Anterior cingulate cortex (tissue), 58 donors: ENCODE results near the gene XPO4.
"Not testable (repeated sequence)": the region's sequence is repeated elsewhere in the genome, so short reads cannot be mapped to it uniquely, and the experiment has no call there.

Source experiments
- DNase-seq, 58 donors: peaks; one replicate each; lab custom pipeline; 2025; lab: John Stamatoyannopoulos, UW

XPO4 gene

DNA sequence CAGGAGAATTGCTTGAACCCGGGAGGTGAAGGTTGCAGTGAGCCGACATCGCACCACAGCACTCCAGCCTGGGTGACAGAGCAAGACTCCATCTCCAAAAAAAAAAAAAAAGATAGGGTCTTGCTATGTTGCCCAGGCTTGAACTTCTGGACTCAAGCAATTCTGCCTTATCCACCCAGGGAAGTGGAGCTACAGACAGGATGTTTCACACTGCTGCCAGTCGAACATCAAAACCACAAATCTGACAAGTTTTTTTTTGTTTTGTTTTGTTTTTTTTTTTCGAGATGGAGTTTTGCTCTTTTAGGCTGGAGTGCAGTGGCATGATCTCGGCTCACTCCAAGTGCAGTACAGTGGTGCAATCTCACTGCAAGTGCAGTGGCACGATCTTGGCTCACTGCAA, 10.8 kb downstream of the XPO4 start:
- no peak for DNase-seq

GRCh38 chr13:20891034-20891433, 11.5 kb downstream of the XPO4 start:
- no peak for DNase-seq

DNA sequence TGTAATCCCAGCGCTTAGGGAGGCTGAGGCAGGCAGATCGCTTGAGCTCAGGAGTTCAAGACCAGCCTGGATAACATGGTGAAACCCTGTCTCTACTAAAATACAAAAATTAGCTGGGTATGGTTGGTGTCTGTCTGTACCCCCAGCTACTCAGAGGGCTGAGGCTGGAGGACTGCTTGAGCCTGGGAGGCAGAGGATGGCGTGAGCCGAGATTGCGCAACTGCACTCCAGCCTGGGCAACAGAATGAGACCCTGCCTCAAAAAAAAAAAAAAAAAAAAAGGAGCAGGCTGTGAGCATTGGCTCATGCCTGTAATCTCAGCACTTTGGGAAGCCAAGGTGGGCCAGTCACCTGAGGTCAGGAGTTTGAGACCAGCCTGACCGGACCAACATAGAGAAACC, 12.0 kb downstream of the XPO4 start:
- DNase-seq = not testable (repeated sequence)

DNA sequence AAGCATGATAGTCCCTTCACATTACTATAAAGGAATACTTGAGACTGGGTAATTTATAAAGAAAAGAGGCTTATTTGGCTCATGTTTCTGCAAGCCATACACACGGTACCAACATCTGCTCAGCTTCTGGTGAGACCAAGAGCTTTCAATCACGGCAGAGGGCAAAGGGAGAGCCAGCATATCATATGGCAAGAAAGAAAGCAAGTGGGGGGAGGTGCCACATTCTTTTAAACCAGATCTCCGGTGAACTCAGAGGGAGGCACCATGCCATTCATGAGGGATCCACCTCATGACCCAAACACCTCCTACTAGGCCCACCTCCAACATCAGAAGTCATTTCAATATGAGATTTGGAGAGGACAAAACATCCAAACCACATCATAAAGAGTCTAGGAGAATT, 20.3 kb downstream of the XPO4 start:
- no peak for DNase-seq

- DNase-seq = no peak
These were observed 24.6 kb downstream of the XPO4 start for GRCh38 chr13:20877902-20878301.

GRCh38 chr13:20876802-20877201, 25.7 kb downstream of the XPO4 start:
- DNase-seq = not testable (repeated sequence)

GRCh38 chr13:20874439-20874838, 28.1 kb downstream of the XPO4 start:
- DNase-seq = not testable (repeated sequence)

- no peak for DNase-seq
These were observed 29.2 kb downstream of the XPO4 start for GRCh38 chr13:20873348-20873747.

DNA sequence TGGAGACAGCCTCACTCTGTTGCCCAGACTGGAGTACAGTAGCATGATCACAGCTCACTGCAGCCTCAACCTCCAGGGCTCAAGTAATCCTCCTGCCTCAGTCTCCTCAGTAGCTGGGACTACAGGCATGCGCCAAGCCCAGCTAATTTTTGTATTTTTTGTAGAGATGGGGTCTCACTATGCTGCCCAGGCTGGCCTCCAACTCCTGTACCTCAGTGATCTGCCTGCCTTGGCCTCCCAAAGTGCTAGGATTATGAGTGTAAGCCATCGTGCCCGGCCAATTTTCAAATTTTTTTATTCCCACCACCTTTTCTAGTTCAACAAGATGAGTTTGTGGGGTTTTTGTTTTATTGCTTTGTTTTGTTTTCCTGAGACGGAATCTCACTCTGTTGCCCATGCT, 31.7 kb downstream of the XPO4 start:
- no peak for DNase-seq

- DNase-seq = no peak
These were observed 33.0 kb downstream of the XPO4 start for GRCh38 chr13:20869540-20869939.

DNA sequence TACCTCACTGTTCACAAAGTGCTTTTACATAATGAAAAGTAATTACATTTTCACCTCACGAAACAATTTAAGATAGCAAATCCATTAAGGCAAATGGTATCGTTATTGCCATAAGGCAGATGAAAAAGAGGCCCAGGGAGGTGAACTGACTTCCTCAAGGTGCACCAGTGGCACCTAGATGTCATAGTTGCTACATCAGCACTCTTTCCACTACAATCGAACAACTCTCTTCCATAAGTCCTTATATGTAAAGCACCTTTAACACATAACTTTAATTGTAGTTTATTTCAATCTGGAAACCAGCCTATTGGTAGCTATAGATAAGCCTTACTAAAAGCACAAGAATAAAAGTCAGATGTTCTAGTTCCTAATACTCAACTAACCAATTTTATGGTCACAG, 35.1 kb downstream of the XPO4 start:
- DNase-seq = no peak

- DNase-seq = not testable (repeated sequence)
These were observed 40.9 kb downstream of the XPO4 start for GRCh38 chr13:20861666-20862065.

DNA sequence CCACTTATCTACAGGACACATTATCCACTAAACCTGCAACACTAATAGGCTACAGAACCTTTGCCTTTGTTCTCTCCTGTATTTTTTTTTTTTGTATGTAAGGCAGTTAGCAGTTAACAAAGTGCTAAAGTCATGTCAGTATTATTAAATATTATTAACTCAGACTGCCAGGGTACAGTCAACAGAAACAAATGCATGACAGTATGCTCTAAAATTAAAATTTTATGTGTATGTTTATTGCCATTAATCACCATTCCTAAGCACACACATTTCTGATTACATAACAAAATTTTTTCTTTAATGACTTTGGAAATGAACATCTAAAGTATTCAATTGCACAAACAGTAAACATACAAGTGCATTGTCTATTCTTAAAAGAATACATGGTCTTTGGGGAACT, 41.7 kb downstream of the XPO4 start:
- no peak for DNase-seq

DNA sequence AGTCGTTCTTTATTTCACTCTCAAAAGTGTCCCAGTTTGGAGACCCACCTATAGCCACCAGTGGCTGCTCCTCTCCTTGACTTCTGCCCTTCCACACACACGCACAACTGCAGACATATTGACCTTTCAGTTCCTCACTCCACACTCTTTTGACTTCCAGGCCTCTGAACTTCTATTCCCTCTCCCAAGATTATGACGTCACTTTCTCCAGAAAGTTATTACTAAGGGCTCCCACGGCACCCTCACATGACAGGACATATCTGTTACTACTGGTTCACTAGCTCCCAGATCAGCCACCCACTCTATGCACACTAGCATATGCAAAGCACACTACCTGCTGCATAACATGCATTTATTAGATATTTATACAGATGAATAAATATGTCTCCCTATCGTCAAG, 45.9 kb downstream of the XPO4 start:
- no peak for DNase-seq

- DNase-seq = no peak
These were observed 50.6 kb downstream of the XPO4 start for GRCh38 chr13:20851844-20852402.

- no peak for DNase-seq
These were observed 53.6 kb downstream of the XPO4 start for GRCh38 chr13:20848944-20849343.

DNA sequence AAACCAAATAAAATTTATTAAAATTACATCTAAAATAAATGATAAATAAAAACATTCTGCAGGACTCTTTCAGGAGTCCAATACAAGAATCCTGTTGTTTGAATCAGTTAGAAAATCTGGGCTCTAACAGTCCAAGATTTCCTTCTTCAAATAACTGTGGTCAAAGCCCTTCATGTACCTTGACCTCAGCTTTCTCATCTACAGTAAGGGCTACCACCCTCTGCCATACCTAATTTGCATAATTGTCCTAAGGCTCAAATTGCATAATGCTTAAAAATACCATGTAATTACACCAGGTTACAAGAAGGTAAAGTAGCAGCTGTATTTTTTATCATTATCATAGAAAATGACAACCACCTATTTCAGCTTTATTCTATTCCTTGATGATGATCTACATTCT, 54.3 kb downstream of the XPO4 start:
- DNase-seq = no peak

DNA sequence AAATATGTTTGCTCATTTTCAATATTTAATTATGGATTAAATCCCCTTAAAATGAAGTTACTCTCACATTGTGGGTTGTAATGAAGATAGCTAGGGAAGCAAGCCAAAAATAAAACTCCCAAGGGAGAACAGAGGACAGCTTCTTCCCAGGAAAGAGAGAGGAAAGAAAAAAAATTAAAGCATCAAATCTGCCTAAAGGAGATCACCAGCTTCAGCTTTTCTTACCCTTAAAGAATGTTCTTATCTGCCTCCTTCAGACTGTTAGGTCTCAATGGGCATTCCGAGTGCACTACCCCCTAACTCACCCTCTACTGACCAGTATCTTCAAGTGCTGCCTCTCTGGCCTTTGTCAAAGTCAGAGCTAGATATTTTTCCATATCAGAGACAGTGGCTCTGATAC, 55.2 kb downstream of the XPO4 start:
- DNase-seq = no peak

- no peak for DNase-seq
These were observed 59.4 kb downstream of the XPO4 start for GRCh38 chr13:20843166-20843565.

DNA sequence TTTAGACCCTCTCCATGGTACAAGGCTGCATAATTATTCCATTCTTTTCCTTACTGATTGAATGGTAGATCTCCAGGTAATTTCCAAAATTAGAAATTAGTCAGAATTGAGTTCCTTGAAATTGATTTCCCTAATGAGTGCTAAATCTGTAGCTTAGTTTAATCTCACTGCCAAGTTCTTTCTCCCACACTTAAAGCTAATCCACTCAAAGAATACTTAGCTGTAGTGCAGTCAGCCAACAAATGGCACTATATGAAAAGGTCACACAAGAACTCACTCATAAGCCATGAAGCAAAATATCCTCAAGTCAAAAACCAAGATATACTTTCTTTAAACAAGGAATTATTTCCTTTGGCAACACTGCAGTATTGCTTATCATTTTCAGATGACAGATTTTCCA, 62.0 kb downstream of the XPO4 start:
- no peak for DNase-seq

DNA sequence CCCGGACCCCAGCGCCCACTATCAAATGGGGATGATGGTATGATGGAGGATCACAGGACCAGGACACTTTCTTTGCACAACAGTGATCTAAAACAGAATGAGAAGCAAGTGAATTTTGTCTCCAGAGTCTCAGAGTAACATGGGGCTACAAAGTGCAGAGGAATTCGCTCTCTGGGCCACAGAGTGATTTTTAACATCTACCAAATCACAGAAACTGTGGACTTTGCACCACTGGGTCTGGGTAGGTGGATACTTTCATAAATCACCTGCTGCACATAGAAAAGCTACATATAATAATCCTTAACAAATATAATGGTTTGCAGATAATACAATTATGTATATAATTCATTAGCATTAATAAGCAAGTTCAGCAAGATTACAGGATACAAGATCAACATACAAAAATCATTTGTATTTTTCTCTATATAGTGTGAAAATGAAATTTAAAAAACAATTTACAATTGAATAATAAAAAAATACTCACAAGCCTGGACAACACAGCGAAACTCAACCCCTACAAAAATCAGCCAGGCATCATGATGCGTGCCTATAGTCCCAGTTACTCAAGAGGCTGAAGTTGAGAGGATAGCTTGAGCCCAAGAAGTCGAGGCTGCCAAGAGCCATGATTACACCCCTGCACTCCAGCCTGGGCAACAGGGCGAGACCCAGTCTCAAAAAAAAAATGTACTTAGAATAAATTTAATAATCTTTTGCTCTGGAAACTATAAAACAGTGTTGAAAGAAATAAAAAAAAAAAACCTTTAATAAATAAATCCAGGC, 68.5 kb downstream of the XPO4 start:
- no peak for DNase-seq

DNA sequence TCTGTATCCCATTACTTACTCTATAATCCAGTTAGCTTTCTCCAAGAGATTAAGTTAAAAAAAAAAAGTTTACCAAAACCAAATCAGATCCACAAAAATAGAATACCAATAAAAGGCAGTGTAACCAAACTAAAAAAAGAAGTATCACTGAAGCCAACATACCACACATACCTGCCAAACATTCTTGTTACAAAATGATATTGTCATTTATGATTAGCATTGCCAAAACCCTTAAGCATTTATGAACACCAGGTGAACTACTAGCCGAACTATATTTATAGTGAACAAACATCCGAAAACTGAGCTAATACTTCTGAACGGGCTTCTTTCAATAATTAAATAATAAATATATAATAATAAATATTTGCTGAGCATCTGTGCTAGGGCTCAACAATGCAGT, 69.7 kb downstream of the XPO4 start:
- no peak for DNase-seq

DNA sequence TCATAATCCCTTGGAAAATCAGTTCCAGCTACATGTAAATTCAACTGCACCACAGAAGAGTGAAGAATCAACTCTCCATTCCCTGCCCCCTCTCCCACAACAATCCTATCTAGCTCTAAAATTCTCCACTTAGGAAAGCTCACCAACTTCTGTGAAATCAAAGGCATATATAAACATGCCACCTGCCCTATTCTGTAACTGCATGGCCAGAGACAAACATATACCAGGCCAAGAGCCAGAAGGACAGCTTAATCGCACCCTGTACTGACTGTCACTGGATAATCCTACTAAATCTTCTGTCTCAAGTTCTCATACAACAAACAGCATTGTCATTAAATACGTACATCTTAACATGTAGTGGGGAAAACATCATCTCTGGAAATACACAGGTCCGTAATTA, 70.6 kb downstream of the XPO4 start:
- no peak for DNase-seq
